Ascending aorta (tissue), 2 donors: ENCODE data around the gene DDI2. TPM values are rescaled to one million over a fixed set of nuclear protein-coding genes. Genes with fewer than 3 reads are reported as not detected.

Experiments used
- DNase-seq, 2 donors: peaks; one replicate each; pipeline ENCODE4 v3.0.0-alpha.2; 2019; ENCODE audit warnings: low spot score in 2 of 2
- H3K27ac ChIP-seq, 2 donors: fragments of 200-600 bp; sonication (generic); one replicate each; pipeline ENCODE4 v1.5.1; 2016 to 2017; ENCODE audit warnings: mild to moderate bottlenecking in 1 of 2
- H3K27me3 ChIP-seq: fragments of 200-600 bp; sonication (generic); one replicate; pipeline ENCODE4 v1.5.1; 2017
- H3K36me3 ChIP-seq, 2 donors: fragments of 200-600 bp; sonication (generic); one replicate each; pipeline ENCODE4 v1.5.1; 2016
- H3K4me1 ChIP-seq, 2 donors: fragments of 200-600 bp; sonication (generic); one replicate each; pipeline ENCODE4 v1.5.1; 2016 to 2017; ENCODE audit warnings: mild to moderate bottlenecking in 1 of 2
- H3K4me3 ChIP-seq, 2 donors: fragments of 200-600 bp; sonication (generic); one replicate each; pipeline ENCODE4 v1.5.1; 2016 to 2017; ENCODE audit warnings: mild to moderate bottlenecking in 1 of 2
- H3K9me3 ChIP-seq, 2 donors: fragments of 200-600 bp; sonication (generic); one replicate each; pipeline ENCODE4 v1.5.1; 2016
- intact Hi-C: fragments of 100-400 bp; cut with DNase I; formaldehyde crosslinking; loops from one replicate; pipeline ENCODE4 v1.15.1; 2023
- total RNA-seq: library from RNA; depleted of rRNA; stranded (reverse); fragments of >200 nt; gene quantifications from one replicate; pipeline ENCODE4 v1.1.0, GENCODE V29; 2016
- TF ChIP-seq, protein P1 (sequence below), 3 experiments: fragments of 200-600 bp in 2 of 3; fragments of 450-650 bp in 1 of 3; sonication (generic) in 2 of 3; IDR thresholded peaks; one replicate each; pipeline ENCODE4 v1.5.1; 2016 to 2019; ENCODE audit warnings: antibody characterized with exemption in 3 of 3, mild to moderate bottlenecking in 1 of 3, moderate library complexity in 1 of 3

DDI2 gene
- total RNA-seq, 1 donor from 2014 or later, result 13.0 TPM

DNA sequence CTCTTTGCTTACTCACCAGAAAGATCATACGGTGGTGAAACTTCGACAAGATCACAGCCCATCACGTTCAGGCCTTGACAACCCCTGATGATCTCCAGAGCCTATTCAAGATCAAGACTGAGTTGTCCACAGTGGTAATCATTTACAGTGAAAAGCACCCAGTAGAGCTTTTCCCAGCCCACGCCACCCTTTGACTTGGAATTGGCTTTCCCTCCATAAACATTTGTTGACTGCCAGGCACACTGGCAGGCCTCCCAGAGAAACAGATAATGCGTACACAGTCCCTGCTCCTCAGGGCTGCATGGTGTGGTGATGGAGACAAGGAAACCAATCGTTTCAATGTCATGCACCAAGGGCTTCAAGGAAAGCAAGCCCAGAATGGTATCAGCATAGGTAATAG is 42.5 kb upstream of the DDI2 start:
- H3K27me3 ChIP-seq, result no peaks in the 10 kb centered on the region
- H3K27ac ChIP-seq, result no peak overlapping the region
- H3K4me3 ChIP-seq, result no peak overlapping the region
- no peak for DNase-seq
- peaks cover 0 to 1% of the 10 kb centered on the region in 2 donors for H3K36me3 ChIP-seq
- no peaks in the 10 kb centered on the region for H3K9me3 ChIP-seq
- TF ChIP-seq, protein P1, sequence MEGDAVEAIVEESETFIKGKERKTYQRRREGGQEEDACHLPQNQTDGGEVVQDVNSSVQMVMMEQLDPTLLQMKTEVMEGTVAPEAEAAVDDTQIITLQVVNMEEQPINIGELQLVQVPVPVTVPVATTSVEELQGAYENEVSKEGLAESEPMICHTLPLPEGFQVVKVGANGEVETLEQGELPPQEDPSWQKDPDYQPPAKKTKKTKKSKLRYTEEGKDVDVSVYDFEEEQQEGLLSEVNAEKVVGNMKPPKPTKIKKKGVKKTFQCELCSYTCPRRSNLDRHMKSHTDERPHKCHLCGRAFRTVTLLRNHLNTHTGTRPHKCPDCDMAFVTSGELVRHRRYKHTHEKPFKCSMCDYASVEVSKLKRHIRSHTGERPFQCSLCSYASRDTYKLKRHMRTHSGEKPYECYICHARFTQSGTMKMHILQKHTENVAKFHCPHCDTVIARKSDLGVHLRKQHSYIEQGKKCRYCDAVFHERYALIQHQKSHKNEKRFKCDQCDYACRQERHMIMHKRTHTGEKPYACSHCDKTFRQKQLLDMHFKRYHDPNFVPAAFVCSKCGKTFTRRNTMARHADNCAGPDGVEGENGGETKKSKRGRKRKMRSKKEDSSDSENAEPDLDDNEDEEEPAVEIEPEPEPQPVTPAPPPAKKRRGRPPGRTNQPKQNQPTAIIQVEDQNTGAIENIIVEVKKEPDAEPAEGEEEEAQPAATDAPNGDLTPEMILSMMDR (IDR thresholded peaks at IDR 0.05), result no peak
- peaks cover 0 to 3% of the 10 kb centered on the region in 2 donors for H3K4me1 ChIP-seq
- intact Hi-C loops, result no loop called here

DNA sequence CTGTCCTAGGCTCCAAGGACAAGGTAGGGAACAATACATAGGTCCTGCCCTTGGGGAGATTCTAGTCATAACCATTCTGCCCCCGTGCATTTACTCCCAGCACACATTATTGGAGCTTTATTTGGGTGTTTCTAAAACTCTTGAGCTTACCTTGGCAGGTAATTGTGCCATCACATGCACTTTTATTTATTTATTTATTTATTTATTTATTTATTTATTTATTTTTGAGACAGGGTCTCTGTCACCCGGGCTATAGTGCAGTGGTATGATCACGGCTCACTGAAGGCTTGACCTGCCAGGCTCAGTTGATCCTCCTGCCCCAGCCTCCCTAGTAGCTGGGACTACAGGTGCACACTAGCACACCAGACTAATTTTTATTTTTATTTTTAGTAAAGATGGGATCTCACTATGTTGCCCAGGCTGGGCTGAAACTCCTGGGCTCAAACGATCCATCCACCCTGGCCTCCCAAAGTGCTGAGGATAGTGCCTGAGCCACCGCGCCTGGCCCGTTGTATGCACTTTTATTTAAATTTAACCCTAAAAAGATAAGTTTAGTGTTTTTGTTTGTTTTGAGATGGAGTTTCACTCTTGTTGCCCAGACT is 41.6 kb upstream of the DDI2 start:
- Histone ChIP-seq H3K27me3 (no peaks in the 10 kb centered on the region), H3K36me3 (no peaks in the 10 kb centered on the region), H3K4me3 (no peak overlapping the region), H3K9me3 (no peaks in the 10 kb centered on the region), H3K27ac (no peak overlapping the region), H3K4me1 (peaks cover 0 to 3% of the 10 kb centered on the region in 2 donors)
- no peak for DNase-seq
- intact Hi-C loops, result no loop called here
- TF ChIP-seq, protein P1 (IDR thresholded peaks at IDR 0.05), result no peak

DNA sequence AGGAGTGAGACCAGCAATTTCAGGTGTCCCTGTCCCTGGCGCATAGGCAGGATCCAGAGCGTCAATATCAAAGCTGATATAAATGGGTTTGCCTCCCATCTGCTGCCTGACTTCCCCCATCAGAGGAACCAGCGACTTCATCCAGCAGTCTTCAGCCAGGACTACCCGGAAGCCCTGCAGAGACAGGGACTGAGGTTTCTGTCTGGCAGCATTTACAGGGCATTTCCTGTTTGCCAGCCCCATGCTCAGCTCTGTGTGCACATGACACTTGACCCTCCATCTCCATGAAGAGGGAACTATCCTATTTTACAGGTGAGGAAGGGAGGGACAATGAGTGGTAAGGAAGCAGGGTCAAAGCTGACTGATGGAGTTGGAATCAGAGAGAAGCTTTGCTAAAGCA is 39.6 kb upstream of the DDI2 start:
- H3K36me3 ChIP-seq, result no peaks in the 10 kb centered on the region
- no peaks in the 10 kb centered on the region for H3K27me3 ChIP-seq
- no peaks in the 10 kb centered on the region for H3K9me3 ChIP-seq
- intact Hi-C loops, result no loop called here
- no peak overlapping the region for H3K4me3 ChIP-seq
- no peak overlapping the region for H3K27ac ChIP-seq
- H3K4me1 ChIP-seq, result peaks cover 0 to 3% of the 10 kb centered on the region in 2 donors
- TF ChIP-seq, protein P1 (IDR thresholded peaks at IDR 0.05), result no peak
- DNase-seq, result no peak

DNA sequence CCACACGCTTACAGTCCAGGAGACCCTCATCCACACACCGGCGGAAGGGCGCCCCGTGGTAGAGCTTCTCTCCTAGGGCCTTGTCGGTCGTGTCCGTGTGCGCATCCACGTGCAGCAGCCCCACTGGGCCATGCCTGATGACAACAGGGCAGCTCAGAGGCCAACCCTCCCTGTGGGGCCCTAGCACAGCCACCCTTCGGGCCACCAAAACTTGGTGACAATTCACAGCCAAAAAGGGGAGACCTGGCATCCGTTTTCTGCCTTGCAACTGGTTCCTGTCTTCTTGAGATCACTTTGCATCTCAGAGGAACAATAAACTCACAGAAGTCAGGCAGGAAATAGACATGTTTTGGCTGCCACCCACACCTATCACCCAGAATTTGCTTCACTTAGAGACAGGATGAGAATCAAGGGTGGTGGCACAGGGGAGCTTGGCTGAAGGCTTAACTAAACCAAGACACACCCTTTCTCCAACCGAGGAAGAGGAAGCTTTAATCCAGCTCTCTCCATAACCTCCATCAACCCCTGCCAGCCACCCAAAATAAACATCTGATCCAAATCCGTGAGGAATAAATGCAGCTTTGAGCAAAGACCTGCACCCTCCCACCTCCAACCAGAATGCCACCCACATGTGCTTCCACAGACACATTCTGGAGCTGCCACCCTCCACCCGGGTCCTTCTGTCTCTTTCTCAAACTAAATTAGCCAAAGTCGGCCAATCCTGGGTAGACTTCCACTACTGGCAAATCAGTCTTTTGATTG is 38.2 kb upstream of the DDI2 start:
- no peak for DNase-seq
- TF ChIP-seq, protein P1 (IDR thresholded peaks at IDR 0.05), result no peak
- Histone ChIP-seq H3K4me1 (no peaks in the 10 kb centered on the region), H3K36me3 (no peaks in the 10 kb centered on the region), H3K27me3 (no peaks in the 10 kb centered on the region), H3K27ac (no peak overlapping the region), H3K4me3 (no peak overlapping the region), H3K9me3 (no peaks in the 10 kb centered on the region)
- intact Hi-C loops, result no loop called here

DNA sequence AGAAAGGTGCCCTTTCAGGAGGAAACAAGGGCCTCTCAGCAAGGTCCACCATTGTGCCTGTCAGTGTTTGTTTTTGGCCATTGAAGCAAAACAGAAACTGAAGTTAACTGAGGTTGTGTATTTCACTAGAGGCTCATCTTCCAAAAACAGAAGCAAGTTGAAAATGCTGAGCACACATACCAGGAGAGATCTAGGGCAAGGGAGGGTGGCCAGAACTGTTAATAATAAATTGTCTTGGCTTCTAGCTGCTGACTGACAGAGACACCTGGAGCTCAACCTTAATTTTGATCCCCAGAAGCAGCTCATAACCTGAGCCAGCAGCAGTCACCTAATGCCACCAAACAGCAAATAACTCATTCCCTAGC is 37.6 kb upstream of the DDI2 start:
- TF ChIP-seq, protein P1 (IDR thresholded peaks at IDR 0.05), result no peak
- DNase-seq, result no peak
- no peaks in the 10 kb centered on the region for H3K36me3 ChIP-seq
- peaks cover 3% of the 10 kb centered on the region in 2 donors for H3K4me1 ChIP-seq
- no peak overlapping the region for H3K27ac ChIP-seq
- H3K27me3 ChIP-seq, result no peaks in the 10 kb centered on the region
- H3K4me3 ChIP-seq, result no peak overlapping the region
- intact Hi-C loops, result no loop called here
- H3K9me3 ChIP-seq, result no peaks in the 10 kb centered on the region
